ENCODE measurements around the gene PLLP. TPM values are rescaled to one million over a fixed set of nuclear protein-coding genes. Genes with fewer than 3 reads are reported as not detected.

Gene PLLP
- total RNA-seq, 1 donor from 2014 or later: 34.3 TPM

DNA sequence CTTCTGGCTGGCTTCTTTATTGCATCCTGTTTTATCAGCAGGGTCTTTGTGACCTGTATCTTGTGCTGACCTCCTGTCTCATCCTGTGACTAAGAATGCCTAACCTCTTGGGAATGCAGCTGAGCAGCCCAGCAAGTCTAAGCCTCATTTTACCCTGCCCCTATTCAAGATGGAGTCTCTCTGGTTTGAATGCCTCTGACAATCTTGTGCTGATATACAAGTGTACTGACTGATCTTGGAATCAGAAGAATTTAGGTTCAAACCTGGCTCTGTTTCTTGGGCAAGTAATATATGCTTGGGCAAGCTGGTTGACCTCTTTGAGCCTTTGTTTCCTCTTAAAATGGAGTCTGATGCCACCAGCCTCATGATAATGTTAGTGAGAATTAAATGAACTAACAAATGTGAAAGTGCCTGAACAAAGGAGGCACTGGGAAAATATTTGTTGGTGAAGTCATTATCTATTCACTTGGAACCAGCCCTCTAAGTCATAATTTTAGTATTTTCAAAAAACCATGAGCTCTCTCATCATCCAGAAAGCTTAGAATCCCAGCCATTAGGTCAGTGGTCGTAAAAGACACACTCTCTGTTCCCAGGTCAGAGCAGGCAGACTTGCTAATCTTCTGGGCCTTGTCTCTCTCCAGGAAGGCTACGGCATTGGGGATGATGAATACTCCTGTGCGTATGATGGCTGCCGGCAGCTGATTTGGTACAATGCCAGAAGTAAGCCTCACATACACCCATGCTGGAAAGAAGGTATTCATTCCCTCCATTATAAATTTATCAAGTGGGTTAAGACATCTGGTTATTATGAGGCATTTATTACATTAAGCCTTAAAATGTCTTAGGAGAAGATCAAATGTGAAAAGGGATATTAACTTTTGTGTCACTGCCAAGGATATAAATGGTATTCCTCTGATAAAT lies 57.5 kb downstream of the PLLP start:
- no peak for DNase-seq (ENCODE audit: low spot score)

DNA sequence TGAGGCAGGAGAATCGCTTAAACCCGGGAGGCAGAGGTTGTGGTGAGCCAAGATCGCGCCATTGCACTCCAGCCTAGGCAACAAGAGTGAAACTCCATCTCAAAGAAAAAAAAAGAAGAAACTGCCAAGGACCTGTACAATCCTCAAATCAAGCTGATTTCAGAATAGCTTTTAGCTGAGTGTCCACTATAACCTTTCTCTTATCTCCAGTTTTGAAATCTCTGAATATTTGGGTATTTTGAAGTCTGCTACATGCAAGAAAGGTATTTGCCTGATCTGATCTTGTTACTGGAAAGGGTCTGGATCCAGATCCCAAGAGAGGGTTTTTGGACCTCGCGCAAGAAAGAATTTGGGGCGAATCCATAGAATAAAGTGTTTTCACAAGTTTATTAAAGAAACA lies 58.5 kb downstream of the PLLP start:
- DNase-seq (ENCODE audit: low spot score): no peak

- DNase-seq (ENCODE audit: low spot score): no peak
Measured at GRCh38 chr16:57224651-57225335, 59.7 kb downstream of the PLLP start.

DNA sequence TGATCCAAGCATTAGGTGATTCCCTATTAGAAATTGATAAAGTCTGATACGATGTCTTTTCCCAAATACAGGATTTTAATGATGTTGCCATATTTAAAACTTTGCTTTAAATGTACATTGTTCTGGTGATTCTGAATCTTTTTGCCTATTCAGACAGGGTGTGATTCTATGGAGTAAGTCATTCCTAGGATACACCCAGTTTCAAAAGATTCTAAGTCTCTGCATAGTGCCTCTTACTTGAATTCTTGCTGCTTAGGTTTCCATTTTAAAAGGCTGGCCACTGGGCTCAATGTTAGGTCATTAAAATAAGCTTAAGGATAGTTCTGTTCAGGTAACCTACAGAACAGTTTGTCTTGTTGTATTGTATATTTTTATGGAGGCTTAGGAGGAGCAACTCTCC lies 61.4 kb downstream of the PLLP start:
- no peak for DNase-seq (ENCODE audit: low spot score)

DNA sequence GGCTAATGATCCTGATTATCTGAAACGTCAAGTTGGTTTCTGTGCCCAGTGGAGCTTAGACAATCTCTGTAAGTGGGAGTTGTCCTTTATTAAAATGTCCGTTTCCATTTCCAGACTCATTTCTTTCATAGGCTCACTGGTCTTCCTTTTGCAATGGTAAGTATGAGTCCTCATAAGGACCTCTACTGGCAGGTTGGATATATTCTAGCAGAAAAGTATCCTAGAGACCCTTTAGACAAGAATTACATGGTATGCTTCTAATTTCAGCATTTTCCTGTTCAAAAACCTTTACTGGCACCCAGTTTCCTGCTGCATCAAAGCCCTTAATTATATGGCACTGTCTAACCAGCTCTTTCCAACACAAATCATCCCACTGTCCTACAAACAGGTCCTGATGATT lies 67.5 kb downstream of the PLLP start:
- DNase-seq (ENCODE audit: low spot score): no peak

DNA sequence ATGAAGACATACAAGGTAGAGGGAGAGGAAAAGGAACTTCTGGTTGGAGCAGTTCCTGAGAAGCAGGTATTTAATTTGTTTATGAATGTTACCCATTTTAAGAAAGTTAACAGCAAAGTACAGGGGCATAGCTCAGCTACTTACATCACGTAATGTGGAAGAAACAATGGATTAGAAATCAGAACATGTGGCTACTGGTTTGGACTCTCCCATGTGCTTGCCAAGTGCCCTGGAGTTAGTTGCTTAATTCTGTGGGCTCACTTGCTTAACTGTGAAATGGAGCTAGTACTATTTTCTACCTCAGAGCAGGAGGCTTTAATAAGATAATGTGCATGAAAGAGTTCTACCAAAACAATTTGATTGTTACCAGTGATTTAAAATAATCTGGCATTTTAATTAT lies 71.0 kb downstream of the PLLP start:
- no peak for DNase-seq (ENCODE audit: low spot score)

DNA sequence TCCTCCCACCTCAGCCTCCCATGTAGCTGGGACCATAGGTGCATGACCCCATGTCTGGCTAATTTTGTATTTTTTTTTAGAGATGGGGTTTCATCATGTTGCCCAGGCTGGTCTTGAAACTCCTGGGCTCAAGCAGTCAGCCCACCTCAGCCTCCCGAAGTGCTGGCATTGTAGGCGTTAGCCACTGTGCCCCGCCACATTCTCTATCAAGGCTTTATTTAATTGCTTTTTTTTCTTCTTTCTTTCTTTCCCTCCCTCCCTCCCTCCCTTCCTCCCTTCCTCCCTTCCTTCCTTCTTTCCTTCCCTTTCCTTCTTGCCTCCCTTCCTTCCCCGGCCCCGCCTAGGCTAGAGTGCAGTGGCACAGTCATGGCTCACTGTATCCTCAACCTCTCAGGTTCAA lies 74.7 kb downstream of the PLLP start:
- DNase-seq (ENCODE audit: low spot score): no peak

GRCh38 chr16:57208926-57209325 lies 75.5 kb downstream of the PLLP start:
- DNase-seq (ENCODE audit: low spot score): no peak

Other genes with a start within 250 kb of the PLLP start
- gene CPNE2, start 192.1 kb downstream of the PLLP start, total RNA-seq: 19.8 TPM
- 122 TPM for gene PSME3IP1, start 98.6 kb downstream of the PLLP start, total RNA-seq
- gene RSPRY1, start 98.3 kb downstream of the PLLP start, total RNA-seq: 44.7 TPM
- 43.3 TPM for gene ARL2BP, start 39.4 kb downstream of the PLLP start, total RNA-seq
- gene CCL22, start 74.1 kb upstream of the PLLP start, total RNA-seq: not detected
- gene CX3CL1, start 87.8 kb upstream of the PLLP start, total RNA-seq: 31.1 TPM
- 0.78 TPM for gene CCL17, start 120.1 kb upstream of the PLLP start, total RNA-seq
- 53.2 TPM for gene CIAPIN1, start 162.7 kb upstream of the PLLP start, total RNA-seq
- 66.6 TPM for gene COQ9, start 162.8 kb upstream of the PLLP start, total RNA-seq
- gene POLR2C, start 178.0 kb upstream of the PLLP start, total RNA-seq: 57.3 TPM
- gene DOK4, start 201.8 kb upstream of the PLLP start, total RNA-seq: 12.5 TPM

Measured in ureter (tissue), 1 donor.